Activated naive CD4-positive, alpha-beta T cell treated with anti-CD3 and anti-CD28 coated beads, Interleukin-2, amount 50 U/mL, for 24 hours (primary cell): Measurements from ENCODE around the gene MXRA5.
"Not testable (repeated sequence)": the region's sequence is repeated elsewhere in the genome, so short reads cannot be mapped to it uniquely, and the experiment has no call there.

Source experiments
- H3K27ac Mint-ChIP-seq: one replicate; pipeline ENCODE4 v1.8.0; 2021; ENCODE audit warnings: mild to moderate bottlenecking, mixed read lengths
- H3K27me3 Mint-ChIP-seq: one replicate; pipeline ENCODE4 v1.8.0; 2021; ENCODE audit warnings: mixed read lengths
- H3K36me3 Mint-ChIP-seq: one replicate; pipeline ENCODE4 v1.8.0; 2021; ENCODE audit warnings: mixed read lengths
- H3K4me1 Mint-ChIP-seq: one replicate; pipeline ENCODE4 v1.8.0; 2021; ENCODE audit warnings: mixed read lengths
- H3K4me3 Mint-ChIP-seq: one replicate; pipeline ENCODE4 v1.8.0; 2021; ENCODE audit warnings: mild to moderate bottlenecking, mixed read lengths
- H3K9me3 Mint-ChIP-seq: one replicate; pipeline ENCODE4 v1.8.0; 2021; ENCODE audit warnings: mixed read lengths

Gene MXRA5

GRCh38 chrX:3286196-3286945 lies 60.1 kb downstream of the MXRA5 start:
- no peaks in the 10 kb centered on the region for H3K9me3 Mint-ChIP-seq
- no peak overlapping the region for H3K4me3 Mint-ChIP-seq
- no peaks in the 10 kb centered on the region for H3K27me3 Mint-ChIP-seq
- H3K27ac Mint-ChIP-seq = no peak overlapping the region
- H3K4me1 Mint-ChIP-seq = no peaks in the 10 kb centered on the region
- H3K36me3 Mint-ChIP-seq = no peaks in the 10 kb centered on the region

GRCh38 chrX:3280706-3281105 lies 65.7 kb downstream of the MXRA5 start:
- Mint-ChIP-seq H3K4me3 (no peak overlapping the region), H3K9me3 (peaks cover 4% of the 10 kb centered on the region), H3K27ac (no peak overlapping the region), H3K4me1 (no peaks in the 10 kb centered on the region), H3K27me3 (no peaks in the 10 kb centered on the region), H3K36me3 (no peaks in the 10 kb centered on the region)

GRCh38 chrX:3273668-3274067 lies 72.8 kb downstream of the MXRA5 start:
- H3K4me3 Mint-ChIP-seq, H3K27me3 Mint-ChIP-seq, H3K27ac Mint-ChIP-seq, H3K36me3 Mint-ChIP-seq, H3K9me3 Mint-ChIP-seq, H3K4me1 Mint-ChIP-seq: not testable (repeated sequence)

GRCh38 chrX:3271834-3272186 lies 74.6 kb downstream of the MXRA5 start:
- Mint-ChIP-seq H3K4me1 (no peaks in the 10 kb centered on the region), H3K36me3 (no peaks in the 10 kb centered on the region), H3K9me3 (no peaks in the 10 kb centered on the region), H3K27me3 (no peaks in the 10 kb centered on the region), H3K4me3 (no peak overlapping the region), H3K27ac (no peak overlapping the region)

- H3K4me1 Mint-ChIP-seq = no peaks in the 10 kb centered on the region
- H3K27me3 Mint-ChIP-seq = no peaks in the 10 kb centered on the region
- H3K4me3 Mint-ChIP-seq = no peak overlapping the region
- no peaks in the 10 kb centered on the region for H3K36me3 Mint-ChIP-seq
- no peaks in the 10 kb centered on the region for H3K9me3 Mint-ChIP-seq
- no peak overlapping the region for H3K27ac Mint-ChIP-seq
Observed at GRCh38 chrX:3271183-3271833, 75.1 kb downstream of the MXRA5 start.

- H3K4me3 Mint-ChIP-seq = no peak overlapping the region
- H3K27ac Mint-ChIP-seq = no peak overlapping the region
- H3K4me1 Mint-ChIP-seq = no peaks in the 10 kb centered on the region
- no peaks in the 10 kb centered on the region for H3K36me3 Mint-ChIP-seq
- no peaks in the 10 kb centered on the region for H3K27me3 Mint-ChIP-seq
- H3K9me3 Mint-ChIP-seq = peaks cover 4% of the 10 kb centered on the region
Observed at GRCh38 chrX:3268829-3269228, 77.6 kb downstream of the MXRA5 start.

GRCh38 chrX:3263681-3264126 lies 82.7 kb downstream of the MXRA5 start:
- Mint-ChIP-seq H3K9me3 (peaks cover 4% of the 10 kb centered on the region), H3K36me3 (no peaks in the 10 kb centered on the region), H3K4me3 (no peak overlapping the region), H3K27me3 (no peaks in the 10 kb centered on the region), H3K4me1 (no peaks in the 10 kb centered on the region), H3K27ac (no peak overlapping the region)

GRCh38 chrX:3262901-3263300 lies 83.6 kb downstream of the MXRA5 start:
- H3K27me3 Mint-ChIP-seq = no peaks in the 10 kb centered on the region
- no peak overlapping the region for H3K27ac Mint-ChIP-seq
- no peaks in the 10 kb centered on the region for H3K36me3 Mint-ChIP-seq
- peaks cover 4% of the 10 kb centered on the region for H3K9me3 Mint-ChIP-seq
- no peaks in the 10 kb centered on the region for H3K4me1 Mint-ChIP-seq
- H3K4me3 Mint-ChIP-seq = no peak overlapping the region
